H1 (cell line): ENCODE data around the gene SECTM1. TPM values are rescaled to one million over a fixed set of nuclear protein-coding genes. Genes with fewer than 3 reads are reported as not detected.

ENCODE experiments used
- CTCF ChIA-PET: fragments of 300-600 bp; sonication (Branson Sonifier 250); formaldehyde crosslinking; loops from one replicate; lab custom pipeline; 2021; ENCODE audit not compliant: partially characterized antibody; lab: Charles Lee
- POLR2A ChIA-PET: fragments of 300-600 bp; sonication (Branson Sonifier 250); formaldehyde crosslinking; loops from one replicate; lab custom pipeline; 2021; ENCODE audit warnings: inconsistent platforms; ENCODE audit not compliant: partially characterized antibody; lab: Charles Lee
- DNase-seq, 2 experiments: peaks; one replicate each; pipeline versions ENCODE4 v3.0.0 to v3.0.0-alpha.2; 2010 to 2022; ENCODE audit warnings: low spot score in 2 of 2, low read depth in 1 of 2, mixed read lengths in 1 of 2
- FAIRE-seq: peaks from 2 replicates; lab custom pipeline; 2011; peaks lifted over from hg19 to GRCh38; lab: Jason Lieb, UNC
- H2AFZ ChIP-seq: 2 replicates; pipeline ENCODE4 v1.8.1; 2012; ENCODE audit warnings: low read length, inconsistent platforms
- H2AK5ac ChIP-seq: 2 replicates; pipeline ENCODE4 v1.6.1; 2013; ENCODE audit warnings: low read depth, low read length
- H2BK120ac ChIP-seq: replicated peaks from 2 replicates; pipeline ENCODE3; 2013; ENCODE audit warnings: low read depth, low read length, inconsistent platforms
- H2BK12ac ChIP-seq: 2 replicates; pipeline ENCODE4 v1.6.1; 2013; ENCODE audit warnings: low read depth, low read length
- H2BK15ac ChIP-seq: 2 replicates; pipeline ENCODE4 v1.6.1; 2013; ENCODE audit warnings: low read length
- H2BK20ac ChIP-seq: 2 replicates; pipeline ENCODE4 v1.6.1; 2013; ENCODE audit warnings: low read length
- H2BK5ac ChIP-seq: 2 replicates; pipeline ENCODE4 v1.6.1; 2013; ENCODE audit warnings: low read depth, low read length
- H3K14ac ChIP-seq: 2 replicates; pipeline ENCODE4 v1.6.1; 2013; ENCODE audit warnings: inconsistent platforms; ENCODE audit not compliant: insufficient read length
- H3K18ac ChIP-seq: 2 replicates; pipeline ENCODE4 v1.6.1; 2013; ENCODE audit warnings: low read length; ENCODE audit errors: extremely low read depth
- H3K23ac ChIP-seq: 2 replicates; pipeline ENCODE4 v1.6.1; 2013; ENCODE audit warnings: inconsistent platforms; ENCODE audit not compliant: insufficient read length
- H3K23me2 ChIP-seq: 2 replicates; pipeline ENCODE4 v1.6.1; 2013; ENCODE audit warnings: low read depth, low read length
- H3K27ac ChIP-seq: 2 replicates; pipeline ENCODE4 v1.6.1; 2011; ENCODE audit warnings: low read depth, low read length, inconsistent platforms
- H3K27me3 ChIP-seq, 4 experiments: replicated peaks in 1 of 4; 1 replicate in 1 of 4; 2 replicates in 3 of 4; pipeline versions ENCODE4 v1.6.1 to v1.8.1; 2011 to 2013; ENCODE audit warnings: low read length in 3 of 4, mild to moderate bottlenecking in 3 of 4, inconsistent platforms in 2 of 4, mixed read lengths in 2 of 4, moderate library complexity in 1 of 4; ENCODE audit not compliant: control insufficient read depth in 3 of 4, insufficient read depth in 3 of 4; ENCODE audit errors: extremely low read depth in 1 of 4
- H3K36me3 ChIP-seq, 4 experiments: 2 replicates each; pipeline versions ENCODE4 v1.6.1 to v1.8.1; 2011 to 2013; ENCODE audit warnings: mild to moderate bottlenecking in 4 of 4, low read length in 3 of 4, moderate library complexity in 2 of 4, control low read depth in 1 of 4, inconsistent platforms in 1 of 4; ENCODE audit not compliant: insufficient read depth in 4 of 4, control insufficient read depth in 2 of 4
- H3K4ac ChIP-seq: replicated peaks from 2 replicates; pipeline ENCODE3; 2013; ENCODE audit warnings: low read length, low read depth, mixed read lengths, inconsistent platforms; ENCODE audit not compliant: insufficient read length
- H3K4me1 ChIP-seq, 4 experiments: replicated peaks in 1 of 4; 1 replicate in 1 of 4; 2 replicates in 3 of 4; pipeline versions ENCODE4 v1.6.1 to v1.8.1; 2011 to 2013; ENCODE audit warnings: low read length in 3 of 4, inconsistent platforms in 2 of 4, mixed read lengths in 1 of 4; ENCODE audit not compliant: insufficient read depth in 4 of 4, control insufficient read depth in 3 of 4
- H3K4me2 ChIP-seq, 2 experiments: 2 replicates each; pipeline versions ENCODE4 v1.6.1 to v1.8.1; 2011 to 2013; ENCODE audit warnings: low read depth in 2 of 2, low read length in 2 of 2, control low read depth in 1 of 2, inconsistent platforms in 1 of 2, mild to moderate bottlenecking in 1 of 2; ENCODE audit not compliant: insufficient read depth in 1 of 2
- H3K4me3 ChIP-seq, 4 experiments: fragments of 200-600, 300-600 bp in 1 of 4; sonication (generic), shearing (Covaris generic), sonication (Bioruptor Twin) in 1 of 4; 2 replicates each; pipeline versions ENCODE4 v1.5.1 to v1.8.1; 2011 to 2016; ENCODE audit warnings: low read length in 4 of 4, low read depth in 3 of 4, control low read depth in 2 of 4, inconsistent platforms in 2 of 4, mild to moderate bottlenecking in 2 of 4, mixed read lengths in 1 of 4, moderate library complexity in 1 of 4; ENCODE audit not compliant: insufficient read depth in 2 of 4; ENCODE audit errors: extremely low read depth in 1 of 4
- H3K56ac ChIP-seq: replicated peaks from 2 replicates; pipeline ENCODE3; 2013; ENCODE audit warnings: low read depth, mild to moderate bottlenecking, mixed read lengths, low read length, inconsistent platforms; ENCODE audit not compliant: insufficient read length
- H3K79me1 ChIP-seq: 2 replicates; pipeline ENCODE4 v1.6.1; 2013; ENCODE audit warnings: low read depth, low read length, control low read depth
- H3K79me2 ChIP-seq, 2 experiments: 2 replicates each; pipeline versions ENCODE4 v1.6.1 to v1.8.1; 2012 to 2013; ENCODE audit warnings: low read length in 2 of 2, mild to moderate bottlenecking in 2 of 2, inconsistent platforms in 1 of 2; ENCODE audit not compliant: insufficient read depth in 2 of 2, control insufficient read depth in 1 of 2
- H3K9ac ChIP-seq, 4 experiments: replicated peaks in 1 of 4; 1 replicate in 1 of 4; 2 replicates in 3 of 4; pipeline versions ENCODE4 v1.6.1 to v1.8.1; 2011 to 2013; ENCODE audit warnings: low read depth in 3 of 4, low read length in 3 of 4, control low read depth in 2 of 4, mild to moderate bottlenecking in 2 of 4, moderate library complexity in 2 of 4, inconsistent platforms in 1 of 4; ENCODE audit errors: extremely low read depth in 1 of 4
- H3K9me3 ChIP-seq, 2 experiments: 2 replicates each; pipeline versions ENCODE4 v1.6.1 to v1.8.1; 2012 to 2013; ENCODE audit warnings: mild to moderate bottlenecking in 2 of 2, moderate library complexity in 2 of 2, control low read depth in 1 of 2, inconsistent platforms in 1 of 2, low read depth in 1 of 2, low read length in 1 of 2, mixed read lengths in 1 of 2; ENCODE audit not compliant: insufficient read depth in 2 of 2
- H4K20me1 ChIP-seq, 2 experiments: replicated peaks in 1 of 2; 2 replicates each; pipeline versions ENCODE3 to v1.8.1; 2011 to 2013; ENCODE audit warnings: inconsistent platforms in 2 of 2, low read length in 2 of 2, mild to moderate bottlenecking in 1 of 2; ENCODE audit not compliant: insufficient read depth in 2 of 2, control insufficient read depth in 1 of 2
- H4K5ac ChIP-seq: 2 replicates; pipeline ENCODE4 v1.6.1; 2013; ENCODE audit warnings: low read length, low read depth, mixed read lengths, inconsistent platforms; ENCODE audit not compliant: insufficient read length
- H4K8ac ChIP-seq: 2 replicates; pipeline ENCODE4 v1.8.0; 2013; ENCODE audit warnings: mild to moderate bottlenecking, moderate library complexity, low read length, inconsistent platforms; ENCODE audit not compliant: insufficient read depth; ENCODE audit errors: extremely low read depth
- H4K91ac ChIP-seq: replicated peaks from 2 replicates; pipeline ENCODE3; 2013; ENCODE audit warnings: low read length, mixed read lengths, inconsistent platforms; ENCODE audit not compliant: insufficient read length
- BCL11A ChIP-seq, 2 experiments: IDR thresholded peaks; one replicate each; pipeline ENCODE4 v1.6.1; 2011; ENCODE audit warnings: low read depth in 2 of 2, low read length in 2 of 2, mild to moderate bottlenecking in 2 of 2
- EGR1 ChIP-seq: IDR thresholded peaks from 2 replicates; pipeline ENCODE4 v1.6.1; 2011; ENCODE audit warnings: low read depth, low read length, borderline replicate concordance
- EP300 ChIP-seq, 2 experiments: IDR thresholded peaks; 1 replicate in 1 of 2; 2 replicates in 1 of 2; pipeline ENCODE4 v1.6.1; 2011 to 2012; ENCODE audit warnings: low read depth in 2 of 2, low read length in 2 of 2, mild to moderate bottlenecking in 2 of 2, borderline replicate concordance in 1 of 2, inconsistent platforms in 1 of 2, moderate library complexity in 1 of 2
- KDM5A ChIP-seq: fragments of 200-600 bp; IDR thresholded peaks from 2 replicates; pipeline ENCODE4 v1.7.1; 2012; ENCODE audit warnings: mild to moderate bottlenecking, low read length, inconsistent platforms, mixed read lengths
- WGBS, 2 experiments: shearing (Covaris generic) in 1 of 2; methylation state at CpG; one replicate each; pipeline versions ENCODE4 v1.1.6 to v1.1.7; 2013 to 2015; ENCODE audit warnings: low lambda C conversion rate in 2 of 2, mixed read lengths in 2 of 2, inconsistent platforms in 1 of 2, low coverage in 1 of 2, missing lambda C conversion rate in 1 of 2; ENCODE audit not compliant: insufficient replicate concordance in 2 of 2, insufficient coverage in 1 of 2, insufficient read length in 1 of 2; ENCODE audit errors: extremely low coverage in 1 of 2, missing lambda C conversion rate in 1 of 2; 5-methylcytosine and 5-hydroxymethylcytosine counted together
- polyA plus RNA-seq, 7 experiments: library from polyadenylated mRNA; depleted of rRNA in 3 of 7; stranded (reverse) in 5 of 7; unstranded in 2 of 7; fragments of >200 nt in 5 of 7; fragments of 200-250 nt in 2 of 7; gene quantifications; 1 replicate in 5 of 7; 2 replicates in 1 of 7; 4 replicates in 1 of 7; pipeline versions ENCODE4 v1.2.1 to v1.2.3, GENCODE V29; 2011 to 2013; ENCODE audit warnings: missing spikeins in 2 of 7, mixed read lengths in 2 of 7
- total RNA-seq: library from RNA; stranded (reverse); fragmentation: NEBNext Ultra II Directional; extraction: Animal tissue kit (Norgen Biotek cat#: 25700); gene quantifications from 2 replicates; pipeline ENCODE4 v1.2.1, GENCODE V29; 2021

The SECTM1 gene
- total and polyA plus RNA-seq, 2 of the 8 experiments (the other 6 are each of a cell fraction or from before 2014, with no cell fraction given) = 0.20 to 0.65 TPM

DNA sequence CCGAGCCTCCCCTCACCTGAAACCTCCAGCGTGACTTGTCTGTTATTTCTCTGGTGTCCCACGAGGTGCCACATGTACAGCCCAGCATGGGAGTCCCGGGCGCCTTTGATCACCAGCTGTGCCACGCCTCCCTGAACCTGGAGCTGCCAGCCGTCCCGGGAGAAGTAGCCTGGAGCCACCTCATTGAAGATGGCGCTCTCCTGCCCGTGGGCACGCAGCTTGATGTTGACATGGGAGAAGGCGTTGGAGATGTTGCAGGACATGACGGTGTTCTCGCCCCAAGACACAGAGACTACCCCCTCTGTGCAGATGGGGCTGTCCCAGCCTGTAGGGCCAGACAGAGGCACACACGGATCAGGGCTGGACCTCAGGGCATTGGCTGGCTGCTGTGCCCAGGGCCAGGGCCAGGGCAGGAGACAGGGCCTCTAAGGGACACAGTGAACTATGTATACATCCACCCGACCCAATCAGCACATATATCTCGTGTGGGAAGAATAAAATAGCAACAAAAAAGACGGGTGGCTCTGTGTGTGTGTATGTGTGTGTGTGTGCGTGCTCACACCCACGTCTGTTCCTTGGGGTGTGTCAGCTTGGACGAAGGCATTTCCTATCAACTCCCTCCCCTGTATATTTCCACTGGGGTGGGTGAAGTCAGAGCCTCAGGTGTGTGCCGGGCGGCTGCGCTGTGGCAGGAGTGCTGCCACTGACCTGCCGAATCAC is 8.8 kb downstream of the SECTM1 start:
- Histone ChIP-seq H3K4me1 (peaks cover 0 to 19% (median 15%) of the 10 kb centered on the region in 4 experiments; a peak in 6 of 7 replicates), H3K18ac (no peak overlapping the region; the same call in 1 of the 2 replicates), H3K9me3 (no peaks in the 10 kb centered on the region), H3K4ac (no peak overlapping the region), H3K4me2 (no peak overlapping the region), H2BK120ac (no peak overlapping the region), H3K79me1 (no peaks in the 10 kb centered on the region), H2AFZ (no peak overlapping the region), H3K23ac (no peak overlapping the region), H3K23me2 (no peaks in the 10 kb centered on the region; the same call in 1 of the 2 replicates), H3K9ac (no peak overlapping the region), H3K27me3 (peaks cover 0 to 2% (median 0%) of the 10 kb centered on the region in 4 experiments; a peak in 3 of 7 replicates), H4K20me1 (peaks cover 0 to 4% of the 10 kb centered on the region in 2 experiments), H2AK5ac (no peak overlapping the region), H4K8ac (no peak overlapping the region; the same call in 1 of the 2 replicates), H3K36me3 (no peaks in the 10 kb centered on the region), H2BK12ac (no peak overlapping the region), H3K27ac (no peak overlapping the region), H3K4me3 (no peak overlapping the region), H3K56ac (no peak overlapping the region), H2BK5ac (no peak overlapping the region), H3K14ac (no peak overlapping the region), H4K5ac (no peak overlapping the region), H2BK15ac (no peak overlapping the region), H3K79me2 (no peaks in the 10 kb centered on the region), H4K91ac (no peak overlapping the region), H2BK20ac (no peak overlapping the region)
- FAIRE-seq = no peak
- TF ChIP-seq BCL11A (IDR thresholded peaks at IDR 0.05; ENCODE audit: low read depth in 2 of 2, low read length in 2 of 2) (no peak), KDM5A (no peak), EP300 (IDR thresholded peaks at IDR 0.05; ENCODE audit: borderline replicate concordance in 1 of 2, low read depth in 2 of 2, low read length in 2 of 2) (no peak), EGR1 (no peak)
- ChIA-PET POLR2A (interaction anchor here (0.6 to 1.3 kb wide), 3 partner anchors 19 to 51 kb away, joined by 3 to 4 read pairs (median 4); partner anchors contain the start of gene CSNK1D), CTCF (interaction anchor here (0.7 to 2.1 kb wide), 3 partner anchors 21 to 89 kb away, joined by 3 to 8 read pairs (median 3); no protein-coding TSS in a partner anchor)
- WGBS, 2 experiments = 73% methylated on average over 23 of the region's 25 CpGs; no CpG with 5 or more reads in 1 of the 2 experiments
- DNase-seq = no peak
